Tibial artery (tissue), 4 donors: Measurements from ENCODE around the gene NFATC1.
"Not testable (repeated sequence)": the region's sequence is repeated elsewhere in the genome, so short reads cannot be mapped to it uniquely, and the experiment has no call there.

Experiments
- DNase-seq, 2 donors: peaks; one replicate each; pipeline ENCODE4 v3.0.0-alpha.2; 2019
- H3K27ac ChIP-seq, 2 donors: fragments of 200-600 bp; sonication (generic) in 1 of 2; 1 replicate in 1 of 2; 2 replicates in 1 of 2; pipeline ENCODE4 v1.5.1; 2018 to 2019; ENCODE audit warnings: mild to moderate bottlenecking in 1 of 2
- H3K27me3 ChIP-seq, 2 donors: fragments of 200-600 bp; sonication (generic) in 1 of 2; one replicate each; pipeline versions ENCODE4 v1.5.1 to v1.6.0; 2016 to 2019
- H3K36me3 ChIP-seq, 3 donors: fragments of 200-600 bp; sonication (generic) in 2 of 3; one replicate each; pipeline ENCODE4 v1.5.1; 2016 to 2019; ENCODE audit warnings: mild to moderate bottlenecking in 2 of 3
- H3K4me1 ChIP-seq, 4 donors: fragments of 200-600 bp; sonication (generic) in 2 of 4; 1 replicate in 3 of 4; 2 replicates in 1 of 4; pipeline ENCODE4 v1.5.1; 2016 to 2019
- H3K4me3 ChIP-seq, 2 donors: fragments of 200-600 bp; sonication (generic) in 1 of 2; 1 replicate in 1 of 2; 2 replicates in 1 of 2; pipeline ENCODE4 v1.5.1; 2018 to 2019; ENCODE audit warnings: mild to moderate bottlenecking in 2 of 2
- H3K9me3 ChIP-seq, 3 donors: fragments of 200-600 bp; sonication (generic) in 1 of 3; one replicate each; pipeline ENCODE4 v1.5.1; 2016 to 2019
- CTCF ChIP-seq, 2 experiments: fragments of 200-600 bp in 1 of 2; fragments of 450-650 bp in 1 of 2; IDR thresholded peaks; one replicate each; pipeline ENCODE4 v1.5.1; 2017 to 2019; ENCODE audit warnings: antibody characterized with exemption in 2 of 2, mild to moderate bottlenecking in 1 of 2, moderate library complexity in 1 of 2
- intact Hi-C: fragments of 100-400 bp; cut with DNase I; formaldehyde crosslinking; loops from one replicate; pipeline ENCODE4 v1.15.0; 2023; ENCODE audit warnings: low total_unique reads

NFATC1 gene

DNA sequence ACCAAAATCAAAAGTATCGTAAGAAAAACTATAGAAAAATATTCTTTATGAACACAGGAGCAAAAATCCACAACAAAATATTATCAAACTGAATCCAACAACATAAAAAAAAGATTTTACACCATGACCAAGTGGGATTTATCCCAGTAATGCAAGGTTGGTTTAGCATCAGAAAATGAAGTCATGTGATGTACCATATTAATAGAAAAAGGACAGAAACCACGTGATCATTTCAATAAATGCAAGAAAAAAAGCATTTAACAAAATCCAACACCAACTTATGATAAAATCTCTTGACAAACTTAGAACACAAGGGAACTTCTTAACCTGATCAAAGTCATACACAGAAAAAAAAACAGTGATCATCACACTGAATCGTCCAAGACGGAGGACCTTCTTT is 105.3 kb downstream of the NFATC1 start:
- H3K27ac ChIP-seq = no peak overlapping the region
- no peak for DNase-seq
- intact Hi-C loops = no loop called here
- H3K36me3 ChIP-seq = peaks cover 0 to 14% (median 7%) of the 10 kb centered on the region in 3 donors
- H3K9me3 ChIP-seq = peaks cover 0 to 10% (median 0%) of the 10 kb centered on the region in 3 donors
- H3K4me3 ChIP-seq = no peak overlapping the region
- no peak for TF ChIP-seq CTCF (IDR thresholded peaks at IDR 0.05)
- no peaks in the 10 kb centered on the region for H3K27me3 ChIP-seq
- H3K4me1 ChIP-seq = peaks cover 0 to 7% (median 4%) of the 10 kb centered on the region in 4 donors

- Histone ChIP-seq H3K27ac (no peak overlapping the region), H3K9me3 (peaks cover 0 to 10% (median 0%) of the 10 kb centered on the region in 3 donors), H3K36me3 (no peaks in the 10 kb centered on the region), H3K4me1 (peaks cover 0 to 23% (median 19%) of the 10 kb centered on the region in 4 donors), H3K27me3 (no peaks in the 10 kb centered on the region), H3K4me3 (no peak overlapping the region)
- DNase-seq = peak in 1 of 2 donors; percentile 42
- intact Hi-C loops = no loop called here
- no peak for TF ChIP-seq CTCF (IDR thresholded peaks at IDR 0.05)
These were observed 107.1 kb downstream of the NFATC1 start for GRCh38 chr18:79502782-79503181.

GRCh38 chr18:79503406-79503805 is 107.7 kb downstream of the NFATC1 start:
- DNase-seq = peak; percentile 13 to 21
- intact Hi-C loops = no loop called here

GRCh38 chr18:79504034-79504433 is 108.3 kb downstream of the NFATC1 start:
- no peak for TF ChIP-seq CTCF (IDR thresholded peaks at IDR 0.05)
- Histone ChIP-seq H3K4me1 (peaks cover 0 to 30% (median 28%) of the 10 kb centered on the region in 4 donors), H3K9me3 (peaks cover 0 to 1% (median 0%) of the 10 kb centered on the region in 3 donors), H3K4me3 (no peak overlapping the region), H3K27ac (no peak overlapping the region), H3K27me3 (no peaks in the 10 kb centered on the region), H3K36me3 (no peaks in the 10 kb centered on the region)
- intact Hi-C loops = no loop called here
- peak; percentile 11 to 29 for DNase-seq

More at GRCh38 chr18:79503406-79503805, 107.7 kb downstream of the NFATC1 start:
- no peak overlapping the region for H3K4me3 ChIP-seq
- no peaks in the 10 kb centered on the region for H3K36me3 ChIP-seq
- no peaks in the 10 kb centered on the region for H3K27me3 ChIP-seq
- TF ChIP-seq CTCF (IDR thresholded peaks at IDR 0.05) = no peak
- no peak overlapping the region for H3K27ac ChIP-seq
- peaks cover 0 to 27% (median 24%) of the 10 kb centered on the region in 4 donors for H3K4me1 ChIP-seq
- peaks cover 0 to 7% (median 0%) of the 10 kb centered on the region in 3 donors for H3K9me3 ChIP-seq

GRCh38 chr18:79504495-79504894 is 108.8 kb downstream of the NFATC1 start:
- peak in 1 of 2 donors; percentile 32 for DNase-seq
- intact Hi-C loops, H3K4me3 ChIP-seq, H3K27me3 ChIP-seq, H3K9me3 ChIP-seq, H3K36me3 ChIP-seq, H3K27ac ChIP-seq: not testable (repeated sequence)
- H3K4me1 ChIP-seq = peaks cover 0 to 30% (median 28%) of the 10 kb centered on the region in 4 donors

DNA sequence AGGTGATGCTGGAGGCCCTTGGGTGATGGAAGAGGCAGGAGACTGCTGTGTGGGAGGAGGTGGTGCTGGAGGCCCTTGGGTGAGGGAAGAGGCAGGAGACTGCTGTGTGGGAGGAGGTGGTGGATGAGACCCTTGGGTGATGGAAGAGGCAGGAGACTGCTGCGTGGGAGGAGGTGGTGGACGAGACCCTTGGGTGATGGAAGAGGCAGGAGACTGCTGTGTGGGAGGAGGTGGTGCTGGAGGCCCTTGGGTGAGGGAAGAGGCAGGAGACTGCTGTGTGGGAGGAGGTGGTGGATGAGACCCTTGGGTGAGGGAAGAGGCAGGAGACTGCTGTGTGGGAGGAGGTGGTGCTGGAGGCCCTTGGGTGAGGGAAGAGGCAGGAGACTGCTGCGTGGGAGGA is 109.7 kb downstream of the NFATC1 start:
- DNase-seq = peak in 1 of 2 donors; percentile 33
- H3K4me1 ChIP-seq = peaks cover 0 to 30% (median 28%) of the 10 kb centered on the region in 4 donors
- intact Hi-C loops = loop anchor here (5.0 kb wide), 1 partner anchor 103 kb away; no protein-coding TSS in a partner anchor
- H3K27me3 ChIP-seq, H3K9me3 ChIP-seq, H3K4me3 ChIP-seq, H3K36me3 ChIP-seq: not testable (repeated sequence)
- H3K27ac ChIP-seq = peak overlapping the region; percentile 88 to 96
